Thyroid gland (tissue), 4 donors: Measurements from ENCODE around the gene LRIT2.

Experiments
- POLR2A ChIP-seq, 2 donors: fragments of 450-650 bp; IDR thresholded peaks; one replicate each; pipeline ENCODE4 v1.6.1; 2017; ENCODE audit warnings: antibody characterized with exemption in 2 of 2, mild to moderate bottlenecking in 2 of 2, moderate library complexity in 1 of 2
- TF ChIP-seq, protein P1 (sequence below), 6 experiments: fragments of 200-600 bp in 3 of 6; fragments of 450-650 bp in 3 of 6; sonication (generic) in 3 of 6; IDR thresholded peaks; one replicate each; pipeline ENCODE4 v1.5.1; 2016 to 2019; ENCODE audit warnings: antibody characterized with exemption in 6 of 6, mild to moderate bottlenecking in 2 of 6, inconsistent platforms in 1 of 6, moderate library complexity in 1 of 6

DNA sequence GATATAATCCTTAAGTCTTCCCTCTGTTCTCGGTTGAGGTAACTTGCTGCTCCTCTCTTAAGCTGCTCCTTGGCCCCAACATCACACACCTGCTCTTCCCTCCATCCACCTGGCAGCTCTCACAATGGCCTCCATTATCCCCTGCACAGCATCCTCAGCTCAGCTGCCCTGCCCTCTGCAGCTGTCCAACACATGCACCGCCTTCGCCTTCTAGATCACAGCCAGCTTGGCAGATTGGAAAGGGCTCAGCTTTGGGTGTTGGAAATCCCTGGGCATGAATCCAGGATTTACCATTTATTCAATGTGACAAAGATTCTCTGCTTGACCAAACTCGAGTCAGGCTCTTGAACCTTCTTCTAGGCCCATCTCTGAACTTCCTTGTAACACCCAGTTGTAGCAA, 40.1 kb upstream of the LRIT2 start:
- TF ChIP-seq POLR2A (IDR thresholded peaks at IDR 0.05) = no peak
- TF ChIP-seq, protein P1, sequence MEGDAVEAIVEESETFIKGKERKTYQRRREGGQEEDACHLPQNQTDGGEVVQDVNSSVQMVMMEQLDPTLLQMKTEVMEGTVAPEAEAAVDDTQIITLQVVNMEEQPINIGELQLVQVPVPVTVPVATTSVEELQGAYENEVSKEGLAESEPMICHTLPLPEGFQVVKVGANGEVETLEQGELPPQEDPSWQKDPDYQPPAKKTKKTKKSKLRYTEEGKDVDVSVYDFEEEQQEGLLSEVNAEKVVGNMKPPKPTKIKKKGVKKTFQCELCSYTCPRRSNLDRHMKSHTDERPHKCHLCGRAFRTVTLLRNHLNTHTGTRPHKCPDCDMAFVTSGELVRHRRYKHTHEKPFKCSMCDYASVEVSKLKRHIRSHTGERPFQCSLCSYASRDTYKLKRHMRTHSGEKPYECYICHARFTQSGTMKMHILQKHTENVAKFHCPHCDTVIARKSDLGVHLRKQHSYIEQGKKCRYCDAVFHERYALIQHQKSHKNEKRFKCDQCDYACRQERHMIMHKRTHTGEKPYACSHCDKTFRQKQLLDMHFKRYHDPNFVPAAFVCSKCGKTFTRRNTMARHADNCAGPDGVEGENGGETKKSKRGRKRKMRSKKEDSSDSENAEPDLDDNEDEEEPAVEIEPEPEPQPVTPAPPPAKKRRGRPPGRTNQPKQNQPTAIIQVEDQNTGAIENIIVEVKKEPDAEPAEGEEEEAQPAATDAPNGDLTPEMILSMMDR (IDR thresholded peaks at IDR 0.05) = no peak
